Brain microvascular endothelial cell (primary cell): ENCODE data around the gene USP14.

ENCODE experiments used
- DNase-seq: peaks from one replicate; pipeline ENCODE4 v3.0.0-alpha.2; 2020
- H3K27ac ChIP-seq: fragments of 250-450 bp; sonication (Bioruptor Pico); 2 replicates; pipeline ENCODE4 v1.5.1; 2020; ENCODE audit warnings: mild to moderate bottlenecking, moderate library complexity
- H3K27me3 ChIP-seq: fragments of 250-450 bp; sonication (Bioruptor Pico); replicated peaks from 2 replicates; pipeline ENCODE4 v1.5.1; 2020; ENCODE audit warnings: mild to moderate bottlenecking
- H3K36me3 ChIP-seq: fragments of 250-450 bp; sonication (Bioruptor Pico); replicated peaks from 2 replicates; pipeline ENCODE4 v1.5.1; 2020; ENCODE audit warnings: mild to moderate bottlenecking
- H3K4me3 ChIP-seq: 2 replicates; pipeline ENCODE4 v1.5.1; 2011; ENCODE audit warnings: low read depth, mild to moderate bottlenecking, control low read depth, low read length, moderate library complexity
- in situ Hi-C: cut with HindIII; loops from 2 replicates; pipeline ENCODE4 v1.10.0; 2017; ENCODE audit warnings: low sequenced_read_pairs, low pct_ligation_motif_present
- TF ChIP-seq, protein P1 (sequence below): IDR thresholded peaks from 2 replicates; pipeline ENCODE4 v1.5.1; 2011; ENCODE audit warnings: low read depth, mild to moderate bottlenecking, moderate library complexity, low read length, control low read depth, inconsistent platforms; ENCODE audit errors: missing control alignments

Gene USP14

GRCh38 chr18:217532-218336 lies 59.4 kb downstream of the USP14 start:
- Histone ChIP-seq H3K36me3 (peaks cover 40% of the 10 kb centered on the region), H3K27me3 (no peaks in the 10 kb centered on the region), H3K27ac (no peak overlapping the region), H3K4me3 (no peak overlapping the region)
- no peak for DNase-seq
- in situ Hi-C loops: no loop called here
- TF ChIP-seq, protein P1, sequence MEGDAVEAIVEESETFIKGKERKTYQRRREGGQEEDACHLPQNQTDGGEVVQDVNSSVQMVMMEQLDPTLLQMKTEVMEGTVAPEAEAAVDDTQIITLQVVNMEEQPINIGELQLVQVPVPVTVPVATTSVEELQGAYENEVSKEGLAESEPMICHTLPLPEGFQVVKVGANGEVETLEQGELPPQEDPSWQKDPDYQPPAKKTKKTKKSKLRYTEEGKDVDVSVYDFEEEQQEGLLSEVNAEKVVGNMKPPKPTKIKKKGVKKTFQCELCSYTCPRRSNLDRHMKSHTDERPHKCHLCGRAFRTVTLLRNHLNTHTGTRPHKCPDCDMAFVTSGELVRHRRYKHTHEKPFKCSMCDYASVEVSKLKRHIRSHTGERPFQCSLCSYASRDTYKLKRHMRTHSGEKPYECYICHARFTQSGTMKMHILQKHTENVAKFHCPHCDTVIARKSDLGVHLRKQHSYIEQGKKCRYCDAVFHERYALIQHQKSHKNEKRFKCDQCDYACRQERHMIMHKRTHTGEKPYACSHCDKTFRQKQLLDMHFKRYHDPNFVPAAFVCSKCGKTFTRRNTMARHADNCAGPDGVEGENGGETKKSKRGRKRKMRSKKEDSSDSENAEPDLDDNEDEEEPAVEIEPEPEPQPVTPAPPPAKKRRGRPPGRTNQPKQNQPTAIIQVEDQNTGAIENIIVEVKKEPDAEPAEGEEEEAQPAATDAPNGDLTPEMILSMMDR: no peak

GRCh38 chr18:220708-221107 lies 62.4 kb downstream of the USP14 start:
- TF ChIP-seq, protein P1: no peak
- DNase-seq: no peak
- H3K36me3 ChIP-seq: peaks cover 26% of the 10 kb centered on the region
- in situ Hi-C loops: no loop called here
- H3K4me3 ChIP-seq: no peak overlapping the region
- H3K27ac ChIP-seq: no peak overlapping the region
- H3K27me3 ChIP-seq: no peaks in the 10 kb centered on the region

DNA sequence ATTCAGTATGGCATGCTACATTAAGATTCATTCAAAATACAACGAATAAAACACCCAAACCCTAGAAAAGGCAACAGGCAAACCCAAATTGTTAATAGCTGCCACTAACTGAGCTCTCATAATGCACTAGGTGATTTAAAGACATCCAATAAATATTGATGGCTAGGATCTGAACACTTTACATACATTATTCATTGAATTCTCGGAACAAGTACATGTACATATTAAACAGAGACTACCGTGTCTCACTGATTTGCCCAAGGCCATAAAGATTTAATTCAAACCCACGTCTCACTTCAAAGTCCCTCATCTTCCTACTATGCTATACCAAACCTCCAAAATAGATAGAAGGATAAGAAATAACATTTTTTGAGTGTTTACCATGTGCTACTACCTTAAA lies 67.4 kb downstream of the USP14 start:
- Histone ChIP-seq H3K4me3 (no peak overlapping the region), H3K27me3 (no peaks in the 10 kb centered on the region), H3K36me3 (peaks cover 7% of the 10 kb centered on the region), H3K27ac (no peak overlapping the region)
- in situ Hi-C loops: no loop called here
- no peak for DNase-seq
- TF ChIP-seq, protein P1: no peak

GRCh38 chr18:227374-227773 lies 69.0 kb downstream of the USP14 start:
- no peak for DNase-seq
- Histone ChIP-seq H3K36me3 (peaks cover 7% of the 10 kb centered on the region), H3K27me3 (no peaks in the 10 kb centered on the region), H3K27ac (no peak overlapping the region), H3K4me3 (no peak overlapping the region)
- in situ Hi-C loops: no loop called here
- TF ChIP-seq, protein P1: no peak

DNA sequence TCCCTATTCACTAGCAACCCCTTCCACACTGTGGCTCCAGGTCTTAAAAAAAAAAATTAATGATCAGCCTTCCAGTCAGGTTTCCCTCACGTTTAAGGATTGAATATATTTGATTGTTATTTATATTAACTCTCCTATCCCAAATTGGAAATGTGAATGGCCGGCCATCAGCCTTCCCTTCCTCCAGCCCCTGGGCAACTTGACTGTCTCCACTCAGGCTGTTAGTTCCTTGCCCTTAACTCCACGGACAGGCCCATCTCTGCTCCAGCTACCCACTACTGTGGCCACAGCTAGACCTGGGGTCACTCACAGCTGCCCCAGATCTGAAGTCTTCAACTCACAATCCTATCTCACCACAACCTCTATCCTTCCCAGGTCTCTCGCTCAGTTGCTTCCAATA lies 69.5 kb downstream of the USP14 start:
- in situ Hi-C loops: no loop called here
- H3K36me3 ChIP-seq: peaks cover 7% of the 10 kb centered on the region
- no peak for DNase-seq

More for the DNA sequence above, 69.5 kb downstream of the USP14 start:
- no peak overlapping the region for H3K4me3 ChIP-seq
- TF ChIP-seq, protein P1: no peak
- no peak overlapping the region for H3K27ac ChIP-seq
- no peaks in the 10 kb centered on the region for H3K27me3 ChIP-seq
